ENCODE measurements around the gene COL2A1. TPM values are rescaled to one million over a fixed set of nuclear protein-coding genes. Genes with fewer than 3 reads are reported as not detected.

Gene COL2A1
- total RNA-seq, 1 donor from 2014 or later = not detected

DNA sequence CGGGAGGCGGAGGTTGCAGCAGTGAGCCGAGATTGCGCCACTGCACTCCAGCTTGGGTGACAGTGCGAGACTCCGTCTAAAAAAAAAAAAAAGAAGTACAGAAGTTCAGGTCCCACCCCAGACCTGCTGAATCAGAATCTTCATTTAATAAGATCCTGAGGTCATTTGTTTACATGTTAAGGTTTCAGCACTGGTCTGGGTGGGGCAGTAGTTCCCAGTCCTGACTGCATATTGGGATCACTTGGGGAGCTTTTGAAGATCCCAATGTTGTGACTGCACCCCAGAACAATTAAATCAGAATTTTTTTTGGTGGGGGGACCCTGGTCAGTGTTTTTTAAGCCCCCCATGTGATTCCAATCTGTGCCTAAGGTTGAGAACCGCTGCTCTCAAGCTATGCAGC lies 11.7 kb upstream of the COL2A1 start:
- Histone ChIP-seq H3K4me3 (no peak overlapping the region), H3K27ac (replicated peaks) (no peak overlapping the region), H3K36me3 (no peaks in the 10 kb centered on the region), H3K27me3 (ENCODE audit: low read depth) (peaks cover 12% of the 10 kb centered on the region), H3K4me1 (no peaks in the 10 kb centered on the region), H3K9me3 (replicated peaks) (no peaks in the 10 kb centered on the region)
- intact Hi-C loops (cut with micrococcal nuclease) = no loop called here
- TF ChIP-seq, protein P1, sequence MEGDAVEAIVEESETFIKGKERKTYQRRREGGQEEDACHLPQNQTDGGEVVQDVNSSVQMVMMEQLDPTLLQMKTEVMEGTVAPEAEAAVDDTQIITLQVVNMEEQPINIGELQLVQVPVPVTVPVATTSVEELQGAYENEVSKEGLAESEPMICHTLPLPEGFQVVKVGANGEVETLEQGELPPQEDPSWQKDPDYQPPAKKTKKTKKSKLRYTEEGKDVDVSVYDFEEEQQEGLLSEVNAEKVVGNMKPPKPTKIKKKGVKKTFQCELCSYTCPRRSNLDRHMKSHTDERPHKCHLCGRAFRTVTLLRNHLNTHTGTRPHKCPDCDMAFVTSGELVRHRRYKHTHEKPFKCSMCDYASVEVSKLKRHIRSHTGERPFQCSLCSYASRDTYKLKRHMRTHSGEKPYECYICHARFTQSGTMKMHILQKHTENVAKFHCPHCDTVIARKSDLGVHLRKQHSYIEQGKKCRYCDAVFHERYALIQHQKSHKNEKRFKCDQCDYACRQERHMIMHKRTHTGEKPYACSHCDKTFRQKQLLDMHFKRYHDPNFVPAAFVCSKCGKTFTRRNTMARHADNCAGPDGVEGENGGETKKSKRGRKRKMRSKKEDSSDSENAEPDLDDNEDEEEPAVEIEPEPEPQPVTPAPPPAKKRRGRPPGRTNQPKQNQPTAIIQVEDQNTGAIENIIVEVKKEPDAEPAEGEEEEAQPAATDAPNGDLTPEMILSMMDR (IDR thresholded peaks at IDR 0.05; ENCODE audit: borderline replicate concordance) = no peak
- DNase-seq = no peak

DNA sequence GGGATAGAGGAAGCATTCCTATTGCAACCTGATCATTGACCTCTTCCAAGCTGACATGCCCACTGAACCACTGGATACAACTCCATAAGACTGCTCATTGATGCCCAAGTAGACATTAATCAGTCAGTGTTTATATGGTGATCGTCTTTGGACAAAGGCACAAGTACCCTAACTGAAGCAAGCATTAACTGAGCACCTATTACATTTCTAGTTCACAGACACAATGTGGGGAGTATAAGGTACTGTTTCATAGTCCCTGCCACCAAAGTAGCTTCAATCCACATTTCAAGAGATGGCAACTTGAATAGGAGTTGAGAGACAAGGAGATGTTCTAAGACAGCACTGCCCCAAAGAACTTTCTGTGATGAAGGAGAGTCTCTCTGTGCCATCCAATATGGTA lies 10.9 kb upstream of the COL2A1 start:
- Histone ChIP-seq H3K27ac (replicated peaks) (no peak overlapping the region), H3K27me3 (ENCODE audit: low read depth) (peaks cover 21% of the 10 kb centered on the region)
- intact Hi-C loops (cut with micrococcal nuclease) = no loop called here

DNA sequence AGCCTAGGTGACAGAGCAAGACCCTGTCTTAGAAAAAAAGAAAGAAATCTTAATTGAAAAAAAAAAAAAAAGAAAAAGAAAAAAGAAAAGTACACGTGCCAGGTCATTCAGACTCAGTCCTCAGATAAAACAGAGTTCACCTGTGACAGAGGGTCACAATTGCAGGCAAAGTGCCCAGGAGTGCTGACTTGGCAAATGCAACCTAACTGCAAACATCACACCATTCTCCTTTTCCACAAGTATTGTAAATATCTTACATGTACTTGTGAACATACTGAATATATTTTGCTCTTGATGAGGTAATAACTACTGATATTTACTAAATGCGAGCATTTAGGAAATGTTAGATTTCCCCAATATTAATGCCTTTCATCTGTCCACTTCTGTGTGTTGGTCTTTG lies 9.0 kb upstream of the COL2A1 start:
- Histone ChIP-seq H3K4me1 (no peaks in the 10 kb centered on the region), H3K4me3 (no peak overlapping the region), H3K27me3 (ENCODE audit: low read depth) (peaks cover 36% of the 10 kb centered on the region), H3K36me3 (no peaks in the 10 kb centered on the region), H3K9me3 (replicated peaks) (no peaks in the 10 kb centered on the region), H3K27ac (replicated peaks) (no peak overlapping the region)
- TF ChIP-seq, protein P1 (IDR thresholded peaks at IDR 0.05; ENCODE audit: borderline replicate concordance) = no peak
- no peak for DNase-seq
- intact Hi-C loops (cut with micrococcal nuclease) = no loop called here

More for the DNA sequence above, 10.9 kb upstream of the COL2A1 start:
- TF ChIP-seq, protein P1 (IDR thresholded peaks at IDR 0.05; ENCODE audit: borderline replicate concordance) = no peak
- no peak for DNase-seq
- Histone ChIP-seq H3K36me3 (no peaks in the 10 kb centered on the region), H3K4me1 (no peaks in the 10 kb centered on the region), H3K4me3 (no peak overlapping the region), H3K9me3 (replicated peaks) (no peaks in the 10 kb centered on the region)

DNA sequence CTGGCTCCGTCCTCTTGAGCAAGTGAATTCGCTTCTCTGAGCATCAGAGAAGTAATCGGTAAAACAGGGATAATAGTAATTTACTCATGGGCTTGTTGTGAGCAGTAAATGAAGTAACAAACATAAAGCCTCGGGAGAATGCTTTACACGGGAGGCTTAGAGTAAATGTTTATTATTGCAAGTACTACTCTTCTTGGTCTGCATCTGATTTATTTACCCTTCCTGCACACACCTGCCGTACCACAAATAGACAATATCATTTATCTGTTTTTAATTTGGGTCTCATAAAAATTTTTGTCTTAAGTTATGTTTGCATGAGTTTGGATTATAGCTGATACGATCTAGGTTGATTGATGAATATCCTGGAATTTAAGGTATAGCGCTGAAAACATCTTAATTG lies 7.8 kb upstream of the COL2A1 start:
- H3K36me3 ChIP-seq = no peaks in the 10 kb centered on the region
- no peak overlapping the region for H3K27ac ChIP-seq (replicated peaks)
- TF ChIP-seq, protein P1 (IDR thresholded peaks at IDR 0.05; ENCODE audit: borderline replicate concordance) = no peak
- no peak overlapping the region for H3K4me3 ChIP-seq
- H3K4me1 ChIP-seq = no peaks in the 10 kb centered on the region
- H3K27me3 ChIP-seq (ENCODE audit: low read depth) = peaks cover 43% of the 10 kb centered on the region
- intact Hi-C loops (cut with micrococcal nuclease) = no loop called here
- no peaks in the 10 kb centered on the region for H3K9me3 ChIP-seq (replicated peaks)
- no peak for DNase-seq

DNA sequence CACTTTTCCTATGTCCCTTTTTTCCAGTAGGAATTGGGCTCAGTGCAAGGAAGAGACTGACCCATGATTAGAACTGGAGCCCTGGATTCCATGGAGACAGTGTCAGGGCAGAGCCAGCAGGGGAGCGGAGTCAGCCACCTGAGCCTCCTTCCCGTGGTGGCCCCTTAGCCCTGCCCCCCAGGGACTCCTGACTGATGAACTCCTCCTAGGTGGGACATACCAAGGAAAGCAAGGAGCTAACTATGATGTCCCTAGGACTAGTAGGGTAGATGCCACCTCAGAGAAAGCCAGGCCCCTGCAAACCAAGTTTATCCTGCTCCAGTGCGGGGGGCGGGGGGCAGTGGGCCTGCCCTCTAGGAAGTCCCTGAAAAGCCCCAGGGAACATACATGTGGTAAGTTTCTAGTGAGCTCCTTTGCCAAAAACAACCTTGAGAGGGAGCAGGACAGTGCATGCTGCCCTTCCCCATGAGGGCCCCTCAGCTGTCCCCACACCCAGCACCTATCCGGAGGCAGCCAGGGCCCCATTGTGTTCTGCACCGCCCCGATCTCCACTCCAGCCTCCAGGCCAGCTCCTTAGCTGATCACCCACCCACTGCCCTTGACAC lies 6.2 kb upstream of the COL2A1 start:
- Histone ChIP-seq H3K27ac (replicated peaks) (no peak overlapping the region), H3K4me3 (no peak overlapping the region), H3K4me1 (no peaks in the 10 kb centered on the region), H3K36me3 (no peaks in the 10 kb centered on the region), H3K9me3 (replicated peaks) (no peaks in the 10 kb centered on the region), H3K27me3 (ENCODE audit: low read depth) (peaks cover 58% of the 10 kb centered on the region)
- intact Hi-C loops (cut with micrococcal nuclease) = no loop called here
- no peak for DNase-seq
- TF ChIP-seq, protein P1 (IDR thresholded peaks at IDR 0.05; ENCODE audit: borderline replicate concordance) = no peak

Data from left ventricle myocardium inferior (tissue), 1 donor.